Fibroblast of lung (primary cell): Measurements from ENCODE around the gene CAMSAP3. TPM values are rescaled to one million over a fixed set of nuclear protein-coding genes. Genes with fewer than 3 reads are reported as not detected.

Experiments used
- DNase-seq, 2 donors: peaks; one replicate each; pipeline versions ENCODE4 v3.0.0 to v3.0.0-alpha.2; 2010; ENCODE audit warnings: low read depth in 2 of 2
- H2AFZ ChIP-seq: 2 replicates; pipeline ENCODE4 v1.5.1; 2012; ENCODE audit warnings: low read length, control low read depth, inconsistent platforms
- H3K27ac ChIP-seq: 2 replicates; pipeline ENCODE4 v1.5.1; 2011; ENCODE audit warnings: low read length, control low read depth; ENCODE audit not compliant: insufficient read depth
- H3K27me3 ChIP-seq: 2 replicates; pipeline ENCODE4 v1.5.1; 2011; ENCODE audit warnings: mild to moderate bottlenecking, low read length; ENCODE audit not compliant: control insufficient read depth, insufficient read depth
- H3K36me3 ChIP-seq: 2 replicates; pipeline ENCODE4 v1.5.1; 2011; ENCODE audit warnings: low read length; ENCODE audit not compliant: control insufficient read depth, insufficient read depth
- H3K4me1 ChIP-seq: 2 replicates; pipeline ENCODE4 v1.5.1; 2011; ENCODE audit warnings: low read length; ENCODE audit not compliant: control insufficient read depth, insufficient read depth; ENCODE audit errors: extremely low read depth
- H3K4me2 ChIP-seq: 2 replicates; pipeline ENCODE4 v1.5.1; 2011; ENCODE audit warnings: low read length, control low read depth; ENCODE audit not compliant: insufficient read depth; ENCODE audit errors: extremely low read depth
- H3K4me3 ChIP-seq, 4 experiments: fragments of 200-600 bp in 1 of 4; sonication (generic) in 1 of 4; replicated peaks in 1 of 4; 2 replicates each; pipeline ENCODE4 v1.5.1; 2011 to 2016; ENCODE audit warnings: low read length in 4 of 4, low read depth in 3 of 4, mild to moderate bottlenecking in 3 of 4, control low read depth in 2 of 4, inconsistent platforms in 1 of 4, mixed read lengths in 1 of 4; ENCODE audit not compliant: insufficient read depth in 1 of 4; ENCODE audit errors: control extremely low read depth in 1 of 4
- H3K79me2 ChIP-seq: 2 replicates; pipeline ENCODE4 v1.5.1; 2012; ENCODE audit warnings: mild to moderate bottlenecking, low read length, inconsistent platforms; ENCODE audit not compliant: control insufficient read depth, insufficient read depth
- H3K9ac ChIP-seq: 2 replicates; pipeline ENCODE4 v1.5.1; 2011; ENCODE audit warnings: mild to moderate bottlenecking, low read length, control low read depth; ENCODE audit not compliant: insufficient read depth
- H3K9me3 ChIP-seq: 2 replicates; pipeline ENCODE4 v1.5.1; 2012; ENCODE audit warnings: low read depth, low read length; ENCODE audit not compliant: control insufficient read depth, insufficient read depth
- H4K20me1 ChIP-seq: 2 replicates; pipeline ENCODE4 v1.5.1; 2011; ENCODE audit warnings: low read length; ENCODE audit not compliant: control insufficient read depth, insufficient read depth; ENCODE audit errors: extremely low read depth
- CTCF ChIP-seq, 2 donors: IDR thresholded peaks in 1 of 2; conservative IDR thresholded peaks in 1 of 2; 1 replicate in 1 of 2; 2 replicates in 1 of 2; pipeline ENCODE4 v1.5.1; 2011 to 2012; ENCODE audit warnings: low read length in 2 of 2, control low read depth in 1 of 2, inconsistent platforms in 1 of 2, low read depth in 1 of 2, mild to moderate bottlenecking in 1 of 2
- EZH2 ChIP-seq: IDR thresholded peaks from 2 replicates; pipeline ENCODE4 v1.5.1; 2012; ENCODE audit warnings: low read length, control low read depth, mild to moderate bottlenecking; ENCODE audit errors: missing control alignments
- polyA plus RNA-seq, 2 donors: library from polyadenylated mRNA; depleted of rRNA in 1 of 2; stranded (reverse) in 1 of 2; unstranded in 1 of 2; fragments of >200 nt; gene quantifications; 2 replicates each; pipeline ENCODE4 v1.2.1, GENCODE V29; 2011 to 2012; ENCODE audit warnings: missing spikeins in 1 of 2
- total RNA-seq: library from RNA; depleted of rRNA; stranded (reverse); fragments of >200 nt; gene quantifications from 2 replicates; pipeline ENCODE4 v1.2.1, GENCODE V29; 2014

The CAMSAP3 gene
- total and polyA plus RNA-seq, 2 donors (not counting 1 experiment from before 2014, with no cell fraction given) = not detected

DNA sequence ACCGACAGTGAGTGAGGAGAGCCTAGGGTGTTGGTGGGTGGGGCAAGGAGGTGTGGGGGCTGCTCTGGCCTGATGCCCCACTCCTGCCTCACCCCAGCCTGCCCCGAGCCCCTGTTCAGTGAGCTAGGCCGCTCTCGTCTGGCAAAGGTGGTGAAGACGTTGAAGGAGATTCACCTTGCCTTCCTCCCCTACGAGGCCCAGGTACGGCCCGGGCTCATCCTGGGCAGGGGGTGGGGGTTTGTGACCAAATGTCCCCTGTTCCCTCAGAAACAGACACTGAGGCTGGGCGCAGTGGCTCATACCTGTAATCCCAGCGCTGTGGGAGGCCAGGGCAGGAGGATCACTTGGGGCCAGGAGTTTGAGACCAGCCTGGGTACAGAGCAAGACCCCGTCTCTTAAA lies 45.1 kb downstream of the CAMSAP3 start:
- Histone ChIP-seq H3K27me3 (peaks cover 8% of the 10 kb centered on the region), H3K4me1 (no peaks in the 10 kb centered on the region), H3K4me3 (no peak overlapping the region), H3K79me2 (no peaks in the 10 kb centered on the region), H3K4me2 (no peak overlapping the region), H4K20me1 (no peaks in the 10 kb centered on the region), H3K36me3 (no peaks in the 10 kb centered on the region), H3K9ac (no peak overlapping the region), H3K27ac (no peak overlapping the region), H3K9me3 (no peaks in the 10 kb centered on the region), H2AFZ (no peak overlapping the region)
- TF ChIP-seq CTCF (conservative IDR thresholded peaks at IDR 0.05 in 1 of 2, IDR thresholded peaks at IDR 0.05 in 1 of 2; ENCODE audit: low read depth in 1 of 2, low read length in 2 of 2) (no peak), EZH2 (no peak)
- DNase-seq = no peak

DNA sequence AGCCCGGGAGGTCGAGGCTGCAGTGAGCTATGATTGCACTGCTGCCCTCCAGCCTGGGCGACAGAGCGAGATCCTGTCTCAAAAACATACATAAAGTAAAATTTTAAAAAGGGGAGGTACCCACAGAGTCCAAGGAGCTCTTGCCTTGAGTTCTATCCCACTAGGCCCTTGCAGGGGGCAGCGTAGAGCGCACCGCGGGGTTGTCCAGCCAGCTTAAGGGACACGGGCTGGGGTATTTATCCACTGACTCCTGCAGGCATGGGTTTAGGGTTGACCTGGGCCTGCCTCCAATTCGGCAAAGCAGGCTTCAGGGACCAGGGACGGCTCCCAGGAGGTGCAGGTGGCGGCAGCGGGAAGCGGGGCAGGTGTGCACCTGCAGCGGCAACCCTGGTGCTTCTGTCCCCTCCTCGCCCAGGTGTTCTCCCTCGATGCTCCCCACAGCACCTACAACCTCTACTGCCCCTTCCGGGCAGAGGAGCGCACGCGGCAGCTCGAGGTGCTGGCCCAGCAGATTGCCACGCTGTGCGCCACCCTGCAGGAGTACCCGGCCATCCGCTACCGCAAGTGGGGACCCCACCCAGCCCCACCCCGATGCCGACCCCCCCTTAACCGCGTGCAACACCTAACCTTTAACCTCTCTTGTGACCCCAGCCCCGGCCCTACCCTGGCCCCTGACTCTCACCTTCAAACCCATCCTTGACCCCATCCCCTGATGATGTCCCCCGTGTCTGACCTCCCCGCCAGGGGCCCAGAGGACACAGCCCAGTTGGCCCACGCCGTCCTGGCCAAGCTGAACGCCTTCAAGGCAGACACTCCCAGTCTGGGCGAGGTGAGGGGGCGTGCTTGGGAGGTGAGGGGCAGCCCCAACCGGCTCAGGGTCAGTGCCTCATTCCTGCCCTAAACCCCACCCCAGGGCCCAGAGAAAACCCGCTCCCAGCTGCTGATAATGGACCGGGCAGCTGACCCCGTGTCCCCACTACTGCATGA lies 45.9 kb downstream of the CAMSAP3 start:
- no peaks in the 10 kb centered on the region for H4K20me1 ChIP-seq
- H3K36me3 ChIP-seq = no peaks in the 10 kb centered on the region
- H3K9ac ChIP-seq = no peak overlapping the region
- DNase-seq = no peak
- no peaks in the 10 kb centered on the region for H3K9me3 ChIP-seq
- peaks cover 2% of the 10 kb centered on the region for H3K27me3 ChIP-seq
- no peak overlapping the region for H2AFZ ChIP-seq
- H3K79me2 ChIP-seq = no peaks in the 10 kb centered on the region
- no peak overlapping the region for H3K27ac ChIP-seq
- H3K4me1 ChIP-seq = no peaks in the 10 kb centered on the region
- H3K4me3 ChIP-seq = no peak overlapping the region
- no peak overlapping the region for H3K4me2 ChIP-seq
- TF ChIP-seq EZH2 = no peak
- TF ChIP-seq CTCF (conservative IDR thresholded peaks at IDR 0.05 in 1 of 2, IDR thresholded peaks at IDR 0.05 in 1 of 2; ENCODE audit: low read depth in 1 of 2, low read length in 2 of 2) = no peak

GRCh38 chr19:7642295-7643030 lies 46.8 kb downstream of the CAMSAP3 start:
- Histone ChIP-seq H4K20me1 (no peaks in the 10 kb centered on the region), H3K27me3 (no peaks in the 10 kb centered on the region), H3K4me1 (no peaks in the 10 kb centered on the region), H3K9me3 (no peaks in the 10 kb centered on the region), H3K4me3 (no peak overlapping the region), H3K4me2 (no peak overlapping the region), H3K9ac (no peak overlapping the region), H2AFZ (no peak overlapping the region), H3K79me2 (no peaks in the 10 kb centered on the region), H3K36me3 (no peaks in the 10 kb centered on the region), H3K27ac (no peak overlapping the region)
- DNase-seq = no peak
- no peak for TF ChIP-seq CTCF (conservative IDR thresholded peaks at IDR 0.05 in 1 of 2, IDR thresholded peaks at IDR 0.05 in 1 of 2; ENCODE audit: low read depth in 1 of 2, low read length in 2 of 2)
- no peak for TF ChIP-seq EZH2
